Measurements from ENCODE around the gene NKX6-2.

- TF ChIP-seq, protein P1, sequence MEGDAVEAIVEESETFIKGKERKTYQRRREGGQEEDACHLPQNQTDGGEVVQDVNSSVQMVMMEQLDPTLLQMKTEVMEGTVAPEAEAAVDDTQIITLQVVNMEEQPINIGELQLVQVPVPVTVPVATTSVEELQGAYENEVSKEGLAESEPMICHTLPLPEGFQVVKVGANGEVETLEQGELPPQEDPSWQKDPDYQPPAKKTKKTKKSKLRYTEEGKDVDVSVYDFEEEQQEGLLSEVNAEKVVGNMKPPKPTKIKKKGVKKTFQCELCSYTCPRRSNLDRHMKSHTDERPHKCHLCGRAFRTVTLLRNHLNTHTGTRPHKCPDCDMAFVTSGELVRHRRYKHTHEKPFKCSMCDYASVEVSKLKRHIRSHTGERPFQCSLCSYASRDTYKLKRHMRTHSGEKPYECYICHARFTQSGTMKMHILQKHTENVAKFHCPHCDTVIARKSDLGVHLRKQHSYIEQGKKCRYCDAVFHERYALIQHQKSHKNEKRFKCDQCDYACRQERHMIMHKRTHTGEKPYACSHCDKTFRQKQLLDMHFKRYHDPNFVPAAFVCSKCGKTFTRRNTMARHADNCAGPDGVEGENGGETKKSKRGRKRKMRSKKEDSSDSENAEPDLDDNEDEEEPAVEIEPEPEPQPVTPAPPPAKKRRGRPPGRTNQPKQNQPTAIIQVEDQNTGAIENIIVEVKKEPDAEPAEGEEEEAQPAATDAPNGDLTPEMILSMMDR (IDR thresholded peaks at IDR 0.05), result no peak
- no peak for TF ChIP-seq POLR2A (IDR thresholded peaks at IDR 0.05)
Measured at GRCh38 chr10:132746386-132746785, 39.6 kb downstream of the NKX6-2 start.
